SU-DHL-6 (cell line): ENCODE results near the gene TGM3.

Experiments
- H2AFZ ChIP-seq: fragments of 200-600 bp; sonication (generic); 2 replicates; pipeline ENCODE4 v1.6.1; 2014; ENCODE audit warnings: low read depth, mild to moderate bottlenecking, moderate library complexity, mixed read lengths, antibody characterized with exemption, low read length; ENCODE audit not compliant: severe bottlenecking
- H3F3A ChIP-seq: fragments of 200-600 bp; shearing (Covaris generic); 2 replicates; pipeline ENCODE4 v1.6.0; 2016; ENCODE audit warnings: antibody characterized with exemption, mild to moderate bottlenecking; ENCODE audit not compliant: insufficient read depth
- H3K27ac ChIP-seq: fragments of 200-600 bp; sonication (generic); 2 replicates; pipeline ENCODE4 v1.5.1; 2016; ENCODE audit warnings: low read depth, mild to moderate bottlenecking, low read length, moderate library complexity, mixed read lengths
- H3K27me3 ChIP-seq: fragments of 200-600 bp; sonication (generic), shearing (Covaris generic); 2 replicates; pipeline ENCODE4 v1.6.0; 2014; ENCODE audit warnings: mild to moderate bottlenecking, low read length
- H3K36me3 ChIP-seq: fragments of 200-600 bp; sonication (generic); 2 replicates; pipeline ENCODE4 v1.6.1; 2014; ENCODE audit warnings: mild to moderate bottlenecking, low read length, mixed read lengths
- H3K4me2 ChIP-seq: fragments of 300-600, 200-600 bp; shearing (Covaris generic), sonication (generic); 2 replicates; pipeline ENCODE4 v1.6.0; 2014; ENCODE audit warnings: low read length, low read depth, mild to moderate bottlenecking; ENCODE audit not compliant: poor library complexity, severe bottlenecking
- H3K4me3 ChIP-seq: fragments of 200-600 bp; sonication (generic); 2 replicates; pipeline ENCODE4 v1.5.1; 2014; ENCODE audit warnings: antibody characterized with exemption, low read length, mild to moderate bottlenecking, mixed read lengths; ENCODE audit not compliant: insufficient read depth, poor library complexity, severe bottlenecking
- H3K79me2 ChIP-seq: fragments of 200-600 bp; sonication (generic); 2 replicates; pipeline ENCODE4 v1.6.1; 2014; ENCODE audit warnings: mild to moderate bottlenecking, low read length, moderate library complexity; ENCODE audit not compliant: insufficient read depth
- H3K9ac ChIP-seq: fragments of 200-600 bp; sonication (generic); 2 replicates; pipeline ENCODE4 v1.7.0; 2014; ENCODE audit warnings: mild to moderate bottlenecking, low read length
- H3K9me2 ChIP-seq: fragments of 200-600 bp; sonication (generic); replicated peaks from 2 replicates; pipeline ENCODE4 v1.6.1; 2014; ENCODE audit warnings: low read length; ENCODE audit not compliant: insufficient read depth
- H3K9me3 ChIP-seq: fragments of 200-600 bp; sonication (generic); 2 replicates; pipeline ENCODE4 v1.6.1; 2014; ENCODE audit warnings: low read length, mixed read lengths; ENCODE audit not compliant: insufficient read depth
- H4K20me1 ChIP-seq: fragments of 200-600 bp; sonication (generic); 2 replicates; pipeline ENCODE4 v1.6.1; 2014; ENCODE audit warnings: low read depth, mild to moderate bottlenecking, antibody characterized with exemption, low read length, moderate library complexity, mixed read lengths
- CTCF ChIP-seq: fragments of 200-600 bp; sonication (generic); IDR thresholded peaks from one replicate; pipeline ENCODE4 v1.5.1; 2017; ENCODE audit warnings: antibody characterized with exemption, mild to moderate bottlenecking, low read length, moderate library complexity; ENCODE audit not compliant: insufficient read depth, poor library complexity, severe bottlenecking
- EZH2phosphoT487 ChIP-seq: fragments of 200-600 bp; sonication (generic), shearing (Covaris generic); conservative IDR thresholded peaks from 2 replicates; pipeline ENCODE4 v1.6.1; 2018; ENCODE audit warnings: mild to moderate bottlenecking, antibody characterized with exemption, low read length, moderate library complexity, mixed read lengths

Gene TGM3

GRCh38 chr20:2378893-2379292, 83.1 kb downstream of the TGM3 start:
- Histone ChIP-seq H3K4me3 (no peak overlapping the region), H3K27me3 (no peaks in the 10 kb centered on the region), H3K9me3 (no peaks in the 10 kb centered on the region), H3K9me2 (no peaks in the 10 kb centered on the region), H3K36me3 (no peaks in the 10 kb centered on the region), H3K27ac (no peak overlapping the region), H3K79me2 (no peaks in the 10 kb centered on the region), H3K4me2 (no peak overlapping the region), H3K9ac (no peak overlapping the region), H2AFZ (no peak overlapping the region), H3F3A (no peaks in the 10 kb centered on the region), H4K20me1 (no peaks in the 10 kb centered on the region)
- no peak for TF ChIP-seq CTCF
- no peak for TF ChIP-seq EZH2phosphoT487

DNA sequence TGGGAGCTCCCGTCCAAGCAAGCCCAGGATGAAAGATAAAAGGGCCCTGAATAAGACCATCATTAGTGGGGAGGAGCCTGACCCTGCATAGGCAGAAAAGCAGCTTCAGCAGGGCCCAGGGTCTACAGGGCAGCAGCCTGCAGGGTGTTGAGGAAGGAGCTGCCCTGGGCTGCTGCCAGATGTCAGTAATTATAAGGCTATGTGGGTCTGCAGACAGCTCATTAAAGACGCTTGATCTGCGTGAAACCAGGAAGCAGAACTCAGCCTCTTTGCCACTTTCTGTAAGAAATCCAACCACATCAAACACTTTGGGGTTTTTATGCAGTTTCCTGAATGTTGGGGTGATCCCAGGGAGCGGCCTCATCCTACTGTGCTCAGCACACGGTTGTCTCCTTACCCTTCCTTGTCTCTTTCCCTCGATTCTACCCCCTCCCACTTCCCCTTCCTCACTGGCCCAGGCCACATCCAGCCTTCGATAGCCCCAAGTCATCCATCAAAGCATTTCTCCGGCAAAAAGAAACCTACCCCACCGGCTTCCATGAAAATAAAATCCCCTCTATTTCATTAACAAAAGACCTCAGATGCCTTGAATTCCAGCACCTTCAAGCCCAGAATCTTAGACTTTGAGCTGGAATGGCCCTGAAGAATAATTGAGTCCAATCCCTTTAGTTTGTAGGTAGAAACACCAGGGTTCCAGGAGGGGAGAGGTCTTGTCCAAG, 83.9 kb downstream of the TGM3 start:
- Histone ChIP-seq H3K27ac (no peak overlapping the region), H3K79me2 (no peaks in the 10 kb centered on the region), H3K27me3 (no peaks in the 10 kb centered on the region), H3F3A (no peaks in the 10 kb centered on the region), H3K4me3 (no peak overlapping the region), H3K9ac (no peak overlapping the region), H3K36me3 (no peaks in the 10 kb centered on the region), H3K9me3 (no peaks in the 10 kb centered on the region), H2AFZ (no peak overlapping the region), H4K20me1 (no peaks in the 10 kb centered on the region), H3K4me2 (no peak overlapping the region), H3K9me2 (no peaks in the 10 kb centered on the region)
- TF ChIP-seq EZH2phosphoT487, result no peak
- no peak for TF ChIP-seq CTCF

- H3K4me3 ChIP-seq, result no peak within 1 kb of the TSS
- H3K4me2 ChIP-seq, result no peak within 1 kb of the TSS
Observed at GRCh38 chr20:2380601-2381000, 84.8 kb downstream of the TGM3 start, which contains the start of gene TGM6. Gene TGM6, plus strand, starts transcription at chr20:2380901. Its CDS starts 68 bp downstream, at chr20:2380969.

More at GRCh38 chr20:2380601-2381000, 84.8 kb downstream of the TGM3 start, which contains the start of gene TGM6:
- Histone ChIP-seq H4K20me1 (no peaks in the 10 kb centered on the region), H3K36me3 (no peaks in the 10 kb centered on the region), H3K79me2 (no peaks in the 10 kb centered on the region), H3K27me3 (no peaks in the 10 kb centered on the region), H3K9ac (no peak within 1 kb of the TSS), H2AFZ (no peak within 1 kb of the TSS), H3F3A (no peaks in the 10 kb centered on the region), H3K9me3 (no peaks in the 10 kb centered on the region), H3K9me2 (no peaks in the 10 kb centered on the region), H3K27ac (no peak within 1 kb of the TSS)
- TF ChIP-seq CTCF (no peak), EZH2phosphoT487 (no peak)
